Measurements from ENCODE around the gene CLRN1. TPM values are rescaled to one million over a fixed set of nuclear protein-coding genes. Genes with fewer than 3 reads are reported as not detected.

CLRN1 gene
- total and polyA plus RNA-seq, 7 donors = not detected

DNA sequence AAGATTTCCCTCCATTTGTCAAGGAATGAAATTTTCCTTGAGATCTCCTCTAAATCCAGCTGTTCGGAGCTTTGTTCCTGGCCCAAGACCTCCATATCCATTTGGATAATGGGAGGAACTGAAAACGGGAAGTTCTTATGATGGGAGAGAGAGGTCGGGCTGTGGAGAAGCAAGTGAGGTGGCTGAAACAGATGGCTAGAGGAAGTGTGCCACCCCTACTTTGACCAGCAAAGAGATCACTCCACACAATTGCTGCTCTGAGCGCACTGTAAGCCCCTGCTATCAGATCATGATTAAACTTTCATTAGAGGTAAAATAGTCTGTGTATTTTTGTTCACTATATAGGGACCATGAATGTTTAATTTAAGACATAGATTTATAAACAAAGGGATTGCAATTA lies 67.2 kb downstream of the CLRN1 start, which contains the start of gene MINDY4B:
Gene MINDY4B (minus strand): TSS at position 101 of the 400 bp plus-strand sequence. CDS start 0 bp downstream, at position 101.
- H3K4me3 ChIP-seq = no peak within 1 kb of the TSS
- no peaks in the 10 kb centered on the region for H3K9me3 ChIP-seq
- no peak for DNase-seq
- no peak within 1 kb of the TSS for H3K27ac ChIP-seq
- 72 to 78% methylated on average over 4 of the region's 4 CpGs for WGBS, 2 donors
- H3K4me1 ChIP-seq = no peaks in the 10 kb centered on the region
- intact Hi-C loops (cut with DNase I) = no loop called here
- no peak for TF ChIP-seq EP300 (IDR thresholded peaks at IDR 0.05)
- TF ChIP-seq POLR2AphosphoS5 (IDR thresholded peaks at IDR 0.05) = no peak
- no peaks in the 10 kb centered on the region for H3K36me3 ChIP-seq
- no peaks in the 10 kb centered on the region for H3K27me3 ChIP-seq

DNA sequence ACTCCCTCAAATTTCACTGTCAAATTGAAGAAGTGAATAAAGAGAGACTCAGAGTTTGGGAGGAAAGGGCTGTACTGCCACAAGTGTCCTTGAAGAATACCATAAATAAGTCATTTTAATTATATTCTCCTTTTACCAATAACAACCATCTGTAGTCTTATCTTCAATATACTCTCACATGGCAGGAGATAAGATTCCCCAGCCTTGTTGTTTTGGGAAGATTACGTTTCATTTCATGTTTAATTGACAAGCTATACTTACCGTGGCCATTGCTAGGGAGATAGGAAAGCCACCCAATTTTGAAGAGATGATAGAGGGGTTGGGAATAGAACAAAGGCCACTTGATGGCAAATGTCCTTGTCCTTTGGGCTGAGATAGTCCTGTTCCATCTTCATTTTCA lies 69.5 kb downstream of the CLRN1 start:
- Histone ChIP-seq H3K9me3 (no peaks in the 10 kb centered on the region), H3K27ac (no peak overlapping the region), H3K36me3 (no peaks in the 10 kb centered on the region), H3K4me3 (no peak overlapping the region), H3K4me1 (no peaks in the 10 kb centered on the region), H3K27me3 (no peaks in the 10 kb centered on the region)
- TF ChIP-seq POLR2AphosphoS5 (IDR thresholded peaks at IDR 0.05) (no peak), POLR2A (IDR thresholded peaks at IDR 0.05) (no peak), EP300 (IDR thresholded peaks at IDR 0.05) (no peak)
- TF ChIP-seq, protein P1, sequence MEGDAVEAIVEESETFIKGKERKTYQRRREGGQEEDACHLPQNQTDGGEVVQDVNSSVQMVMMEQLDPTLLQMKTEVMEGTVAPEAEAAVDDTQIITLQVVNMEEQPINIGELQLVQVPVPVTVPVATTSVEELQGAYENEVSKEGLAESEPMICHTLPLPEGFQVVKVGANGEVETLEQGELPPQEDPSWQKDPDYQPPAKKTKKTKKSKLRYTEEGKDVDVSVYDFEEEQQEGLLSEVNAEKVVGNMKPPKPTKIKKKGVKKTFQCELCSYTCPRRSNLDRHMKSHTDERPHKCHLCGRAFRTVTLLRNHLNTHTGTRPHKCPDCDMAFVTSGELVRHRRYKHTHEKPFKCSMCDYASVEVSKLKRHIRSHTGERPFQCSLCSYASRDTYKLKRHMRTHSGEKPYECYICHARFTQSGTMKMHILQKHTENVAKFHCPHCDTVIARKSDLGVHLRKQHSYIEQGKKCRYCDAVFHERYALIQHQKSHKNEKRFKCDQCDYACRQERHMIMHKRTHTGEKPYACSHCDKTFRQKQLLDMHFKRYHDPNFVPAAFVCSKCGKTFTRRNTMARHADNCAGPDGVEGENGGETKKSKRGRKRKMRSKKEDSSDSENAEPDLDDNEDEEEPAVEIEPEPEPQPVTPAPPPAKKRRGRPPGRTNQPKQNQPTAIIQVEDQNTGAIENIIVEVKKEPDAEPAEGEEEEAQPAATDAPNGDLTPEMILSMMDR (IDR thresholded peaks at IDR 0.05) = no peak
- intact Hi-C loops (cut with DNase I) = no loop called here
- 78 to 80% methylated on average over 2 of the region's 2 CpGs for WGBS, 2 donors
- no peak for DNase-seq

DNA sequence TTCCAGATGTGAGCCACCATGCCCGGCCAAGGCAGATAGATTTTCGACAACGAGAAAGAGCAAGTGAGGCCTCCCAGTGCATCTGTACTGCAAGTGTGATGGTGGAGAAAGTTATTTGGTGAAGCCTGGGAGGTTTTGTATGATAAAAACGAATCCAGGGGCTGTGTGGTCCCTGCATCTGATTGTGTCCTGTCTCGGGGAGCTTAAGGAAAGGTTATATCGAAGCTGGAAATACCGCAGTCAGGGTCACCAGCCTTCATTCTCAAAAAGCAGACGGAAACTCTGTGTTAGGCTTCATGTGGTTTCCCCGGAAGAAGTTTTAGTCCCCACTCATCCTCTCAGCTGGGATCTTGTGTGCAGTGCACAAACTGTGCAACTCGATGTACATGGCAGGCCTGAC lies 70.7 kb downstream of the CLRN1 start:
- Histone ChIP-seq H3K9me3 (no peaks in the 10 kb centered on the region), H3K4me1 (no peaks in the 10 kb centered on the region), H3K4me3 (no peak overlapping the region), H3K36me3 (no peaks in the 10 kb centered on the region), H3K27me3 (no peaks in the 10 kb centered on the region), H3K27ac (no peak overlapping the region)
- TF ChIP-seq EP300 (IDR thresholded peaks at IDR 0.05) = no peak
- TF ChIP-seq, protein P1 (IDR thresholded peaks at IDR 0.05) = no peak
- TF ChIP-seq POLR2AphosphoS5 (IDR thresholded peaks at IDR 0.05) = no peak
- no peak for TF ChIP-seq POLR2A (IDR thresholded peaks at IDR 0.05)
- WGBS, 2 donors = 85 to 90% methylated on average over 10 of the region's 10 CpGs
- DNase-seq = no peak
- intact Hi-C loops (cut with DNase I) = no loop called here

DNA sequence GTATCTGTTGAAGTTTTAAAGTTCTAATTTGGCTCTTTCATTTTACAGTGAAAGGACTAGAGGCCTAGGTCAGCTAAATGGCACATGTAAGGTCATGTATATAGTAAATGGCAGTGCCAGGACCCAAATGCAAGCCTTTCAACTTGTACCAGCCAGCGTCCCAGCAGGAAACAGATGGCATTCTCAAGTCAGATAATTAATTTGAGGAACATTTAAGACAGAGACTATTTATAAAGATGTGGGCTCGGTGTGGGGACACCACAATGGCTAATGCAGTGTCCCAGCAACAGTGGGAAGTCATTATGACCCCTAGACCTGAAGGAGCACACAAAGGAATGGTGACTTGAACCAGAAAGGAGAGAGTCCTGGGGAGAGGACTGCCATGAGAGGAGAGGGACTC lies 73.4 kb downstream of the CLRN1 start:
- DNase-seq = no peak
- Histone ChIP-seq H3K4me1 (no peaks in the 10 kb centered on the region), H3K4me3 (no peak overlapping the region), H3K27ac (no peak overlapping the region), H3K36me3 (no peaks in the 10 kb centered on the region), H3K27me3 (no peaks in the 10 kb centered on the region), H3K9me3 (no peaks in the 10 kb centered on the region)
- TF ChIP-seq POLR2AphosphoS5 (IDR thresholded peaks at IDR 0.05) = no peak
- TF ChIP-seq, protein P1 (IDR thresholded peaks at IDR 0.05) = no peak
- no peak for TF ChIP-seq POLR2A (IDR thresholded peaks at IDR 0.05)
- TF ChIP-seq EP300 (IDR thresholded peaks at IDR 0.05) = no peak
- intact Hi-C loops (cut with DNase I) = no loop called here
- WGBS, 2 donors = 48 to 60% methylated on average over 2 of the region's 2 CpGs

- H3K4me1 ChIP-seq = no peaks in the 10 kb centered on the region
- no peak for DNase-seq
- intact Hi-C loops (cut with DNase I) = no loop called here
- no peak overlapping the region for H3K27ac ChIP-seq
- TF ChIP-seq POLR2A (IDR thresholded peaks at IDR 0.05) (no peak), EP300 (IDR thresholded peaks at IDR 0.05) (no peak), POLR2AphosphoS5 (IDR thresholded peaks at IDR 0.05) (no peak)
- TF ChIP-seq, protein P1 (IDR thresholded peaks at IDR 0.05) = no peak
- H3K27me3 ChIP-seq = no peaks in the 10 kb centered on the region
- no peaks in the 10 kb centered on the region for H3K36me3 ChIP-seq
- no peaks in the 10 kb centered on the region for H3K9me3 ChIP-seq
- 81% methylated on average over 3 of the region's 3 CpGs for WGBS, 2 donors
- H3K4me3 ChIP-seq = no peak overlapping the region
These were observed 74.3 kb downstream of the CLRN1 start for GRCh38 chr3:150898046-150898754.

All from sigmoid colon (tissue), 7 donors.